ENCODE data around the gene CLDN5. TPM values are rescaled to one million over a fixed set of nuclear protein-coding genes. Genes with fewer than 3 reads are reported as not detected.

The CLDN5 gene
- total and polyA plus RNA-seq, 7 experiments from 2014 or later = 1.7 to 11.7 (median 4.4) TPM; not detected in 3

GRCh38 chr22:19517919-19518611 is 6.1 kb downstream of the CLDN5 start:
- no peaks in the 10 kb centered on the region for H3K9me3 ChIP-seq (ENCODE audit: control insufficient read depth in 2 of 3, low read length in 3 of 3)
- intact Hi-C loops (cut with micrococcal nuclease) = no loop called here
- ATAC-seq (no peak), DNase-seq (no peak)
- H3K27me3 ChIP-seq (ENCODE audit: control insufficient read depth in 2 of 2, insufficient read depth in 2 of 2, low read length in 2 of 2) = no peaks in the 10 kb centered on the region
- Mint-ChIP-seq H3K27ac (no peak overlapping the region), H3K36me3 (peaks cover 0 to 23% (median 6%) of the 10 kb centered on the region in 5 donors), H3K4me1 (peaks cover 4 to 17% (median 10%) of the 10 kb centered on the region in 7 donors), H3K9me3 (peaks cover 0 to 10% (median 5%) of the 10 kb centered on the region in 11 donors), H3K27me3 (peaks cover 0 to 5% (median 0%) of the 10 kb centered on the region in 5 donors), H3K4me3 (no peak overlapping the region)
- H3K27ac ChIP-seq (ENCODE audit: low read depth, low read length) = no peak overlapping the region
- H3K4me3 ChIP-seq (ENCODE audit: low read length) = no peak overlapping the region
- no peaks in the 10 kb centered on the region for H3K4me1 ChIP-seq (ENCODE audit: control insufficient read depth in 2 of 2, insufficient read depth in 2 of 2, low read length in 2 of 2)
- ChIA-PET CTCF (no interaction called here), POLR2A (interaction anchor here (0.6 kb wide), 1 partner anchor 22 kb away, joined by 5 read pairs; no protein-coding TSS in a partner anchor)
- H3K36me3 ChIP-seq (ENCODE audit: control insufficient read depth in 2 of 3, insufficient read depth in 3 of 3, low read length in 3 of 3) = no peaks in the 10 kb centered on the region

GRCh38 chr22:19517171-19517500 is 7.1 kb downstream of the CLDN5 start:
- no peak overlapping the region for H3K4me3 ChIP-seq (ENCODE audit: low read length)
- no peak overlapping the region for H3K27ac Mint-ChIP-seq
- CTCF ChIA-PET = no interaction called here

GRCh38 chr22:19516378-19517170 is 7.6 kb downstream of the CLDN5 start:
- no peak for ATAC-seq
- intact Hi-C loops (cut with micrococcal nuclease) = no loop called here
- CTCF ChIA-PET = no interaction called here

More at GRCh38 chr22:19517171-19517500, 7.1 kb downstream of the CLDN5 start:
- ATAC-seq (no peak), DNase-seq (no peak)
- Histone ChIP-seq H3K9me3 (ENCODE audit: control insufficient read depth in 2 of 3, low read length in 3 of 3) (no peaks in the 10 kb centered on the region), H3K27me3 (ENCODE audit: control insufficient read depth in 2 of 2, insufficient read depth in 2 of 2, low read length in 2 of 2) (no peaks in the 10 kb centered on the region), H3K36me3 (ENCODE audit: control insufficient read depth in 2 of 3, insufficient read depth in 3 of 3, low read length in 3 of 3) (no peaks in the 10 kb centered on the region), H3K4me1 (ENCODE audit: control insufficient read depth in 2 of 2, insufficient read depth in 2 of 2, low read length in 2 of 2) (no peaks in the 10 kb centered on the region), H3K27ac (ENCODE audit: low read depth, low read length) (no peak overlapping the region)
- peaks cover 0 to 10% (median 5%) of the 10 kb centered on the region in 11 donors for H3K9me3 Mint-ChIP-seq
- H3K36me3 Mint-ChIP-seq = peaks cover 0 to 25% (median 6%) of the 10 kb centered on the region in 5 donors
- intact Hi-C loops (cut with micrococcal nuclease) = no loop called here
- H3K4me3 Mint-ChIP-seq = no peak overlapping the region
- H3K4me1 Mint-ChIP-seq = peaks cover 4 to 13% (median 6%) of the 10 kb centered on the region in 7 donors
- POLR2A ChIA-PET = no interaction called here
- H3K27me3 Mint-ChIP-seq = no peaks in the 10 kb centered on the region

GRCh38 chr22:19515654-19516377 is 8.4 kb downstream of the CLDN5 start:
- DNase-seq (no peak), ATAC-seq (no peak)
- Histone ChIP-seq H3K27me3 (ENCODE audit: control insufficient read depth in 2 of 2, insufficient read depth in 2 of 2, low read length in 2 of 2) (no peaks in the 10 kb centered on the region), H3K4me1 (ENCODE audit: control insufficient read depth in 2 of 2, insufficient read depth in 2 of 2, low read length in 2 of 2) (no peaks in the 10 kb centered on the region), H3K36me3 (ENCODE audit: control insufficient read depth in 2 of 3, insufficient read depth in 3 of 3, low read length in 3 of 3) (no peaks in the 10 kb centered on the region), H3K4me3 (ENCODE audit: low read length) (no peak overlapping the region), H3K27ac (ENCODE audit: low read depth, low read length) (no peak overlapping the region), H3K9me3 (ENCODE audit: control insufficient read depth in 2 of 3, low read length in 3 of 3) (no peaks in the 10 kb centered on the region)
- Mint-ChIP-seq H3K9me3 (peaks cover 0 to 10% (median 5%) of the 10 kb centered on the region in 11 donors), H3K36me3 (peaks cover 0 to 30% (median 6%) of the 10 kb centered on the region in 5 donors), H3K4me3 (no peak overlapping the region), H3K27ac (peak overlapping the region in 2 of 9 donors; percentile 42 to 46), H3K4me1 (peaks cover 4 to 13% (median 6%) of the 10 kb centered on the region in 7 donors), H3K27me3 (no peaks in the 10 kb centered on the region)
- intact Hi-C loops (cut with micrococcal nuclease) = no loop called here
- ChIA-PET POLR2A (no interaction called here), CTCF (no interaction called here)

More at GRCh38 chr22:19516378-19517170, 7.6 kb downstream of the CLDN5 start:
- Histone ChIP-seq H3K4me3 (ENCODE audit: low read length) (no peak overlapping the region), H3K36me3 (ENCODE audit: control insufficient read depth in 2 of 3, insufficient read depth in 3 of 3, low read length in 3 of 3) (no peaks in the 10 kb centered on the region), H3K27ac (ENCODE audit: low read depth, low read length) (no peak overlapping the region), H3K4me1 (ENCODE audit: control insufficient read depth in 2 of 2, insufficient read depth in 2 of 2, low read length in 2 of 2) (no peaks in the 10 kb centered on the region), H3K27me3 (ENCODE audit: control insufficient read depth in 2 of 2, insufficient read depth in 2 of 2, low read length in 2 of 2) (no peaks in the 10 kb centered on the region), H3K9me3 (ENCODE audit: control insufficient read depth in 2 of 3, low read length in 3 of 3) (no peaks in the 10 kb centered on the region)
- H3K36me3 Mint-ChIP-seq = peaks cover 0 to 26% (median 6%) of the 10 kb centered on the region in 5 donors
- no peak overlapping the region for H3K27ac Mint-ChIP-seq
- peaks cover 0 to 10% (median 5%) of the 10 kb centered on the region in 11 donors for H3K9me3 Mint-ChIP-seq
- no peak overlapping the region for H3K4me3 Mint-ChIP-seq
- peaks cover 4 to 13% (median 6%) of the 10 kb centered on the region in 7 donors for H3K4me1 Mint-ChIP-seq
- no peak for DNase-seq
- POLR2A ChIA-PET = no interaction called here
- no peaks in the 10 kb centered on the region for H3K27me3 Mint-ChIP-seq

GRCh38 chr22:19514831-19515565 is 9.2 kb downstream of the CLDN5 start:
- no peaks in the 10 kb centered on the region for H3K36me3 ChIP-seq (ENCODE audit: control insufficient read depth in 2 of 3, insufficient read depth in 3 of 3, low read length in 3 of 3)
- intact Hi-C loops (cut with micrococcal nuclease) = no loop called here
- H3K4me1 ChIP-seq (ENCODE audit: control insufficient read depth in 2 of 2, insufficient read depth in 2 of 2, low read length in 2 of 2) = no peaks in the 10 kb centered on the region
- no peak overlapping the region for H3K27ac ChIP-seq (ENCODE audit: low read depth, low read length)
- POLR2A ChIA-PET = no interaction called here
- peaks cover 0 to 31% (median 6%) of the 10 kb centered on the region in 5 donors for H3K36me3 Mint-ChIP-seq
- DNase-seq = no peak
- H3K4me3 ChIP-seq (ENCODE audit: low read length) = no peak overlapping the region
- peak overlapping the region in 4 of 9 donors; percentile 7 to 72 (median 34) for H3K27ac Mint-ChIP-seq
- no peaks in the 10 kb centered on the region for H3K27me3 ChIP-seq (ENCODE audit: control insufficient read depth in 2 of 2, insufficient read depth in 2 of 2, low read length in 2 of 2)
- no peaks in the 10 kb centered on the region for H3K27me3 Mint-ChIP-seq
- ATAC-seq = no peak
- peaks cover 0 to 10% (median 5%) of the 10 kb centered on the region in 11 donors for H3K9me3 Mint-ChIP-seq
- CTCF ChIA-PET = no interaction called here
- no peaks in the 10 kb centered on the region for H3K9me3 ChIP-seq (ENCODE audit: control insufficient read depth in 2 of 3, low read length in 3 of 3)
- no peak overlapping the region for H3K4me3 Mint-ChIP-seq
- peaks cover 4 to 13% (median 6%) of the 10 kb centered on the region in 7 donors for H3K4me1 Mint-ChIP-seq

- intact Hi-C loops (cut with micrococcal nuclease) = no loop called here
- H3K9me3 Mint-ChIP-seq = peaks cover 0 to 10% (median 5%) of the 10 kb centered on the region in 11 donors
- ATAC-seq (no peak), DNase-seq (no peak)
- H3K9me3 ChIP-seq (ENCODE audit: control insufficient read depth in 2 of 3, low read length in 3 of 3) = no peaks in the 10 kb centered on the region
- peaks cover 4 to 13% (median 6%) of the 10 kb centered on the region in 7 donors for H3K4me1 Mint-ChIP-seq
- H3K36me3 Mint-ChIP-seq = peaks cover 0 to 31% (median 6%) of the 10 kb centered on the region in 5 donors
- POLR2A ChIA-PET = interaction anchor here (0.6 kb wide), 1 partner anchor 13 kb away, joined by 3 read pairs; no protein-coding TSS in a partner anchor
- H3K4me3 ChIP-seq (ENCODE audit: low read length) = no peak overlapping the region
- CTCF ChIA-PET = no interaction called here
- no peak overlapping the region for H3K27ac Mint-ChIP-seq
- no peaks in the 10 kb centered on the region for H3K27me3 Mint-ChIP-seq
- no peaks in the 10 kb centered on the region for H3K4me1 ChIP-seq (ENCODE audit: control insufficient read depth in 2 of 2, insufficient read depth in 2 of 2, low read length in 2 of 2)
- H3K27me3 ChIP-seq (ENCODE audit: control insufficient read depth in 2 of 2, insufficient read depth in 2 of 2, low read length in 2 of 2) = no peaks in the 10 kb centered on the region
- no peak overlapping the region for H3K27ac ChIP-seq (ENCODE audit: low read depth, low read length)
- no peak overlapping the region for H3K4me3 Mint-ChIP-seq
- no peaks in the 10 kb centered on the region for H3K36me3 ChIP-seq (ENCODE audit: control insufficient read depth in 2 of 3, insufficient read depth in 3 of 3, low read length in 3 of 3)
Measured at GRCh38 chr22:19513823-19514222, 10.4 kb downstream of the CLDN5 start.
